T47D (cell line): Measurements from ENCODE around the gene CCND1.

Experiments used
- DNase-seq, 2 experiments: peaks; one replicate each; pipeline versions ENCODE4 v3.0.0 to v3.0.0-alpha.2; 2011 to 2012; ENCODE audit warnings: low read depth in 1 of 2, low spot score in 1 of 2
- JUND ChIP-seq: IDR thresholded peaks from 2 replicates; pipeline ENCODE4 v1.6.1; 2012; ENCODE audit warnings: low read depth
- in situ Hi-C: cut with HindIII; loops from 2 replicates; pipeline ENCODE4 v1.10.0; 2016; ENCODE audit warnings: low sequenced_read_pairs, low pct_unique_long_range_greater_than_20kb

The CCND1 gene

GRCh38 chr11:69702769-69703452 lies 62.0 kb downstream of the CCND1 start:
- in situ Hi-C loops = no loop called here
- DNase-seq = no peak
- TF ChIP-seq JUND = no peak

GRCh38 chr11:69703453-69703767 lies 62.5 kb downstream of the CCND1 start:
- in situ Hi-C loops = no loop called here
- no peak for TF ChIP-seq JUND
- no peak for DNase-seq
